Loucy (cell line): ENCODE data around the gene DHRS12.

Experiments
- H2AFZ ChIP-seq: fragments of 200-600 bp; sonication (generic); 2 replicates; pipeline ENCODE4 v1.6.0; 2016; ENCODE audit warnings: antibody characterized with exemption, mild to moderate bottlenecking, low read length, moderate library complexity
- H3F3A ChIP-seq: fragments of 200-600 bp; 2 replicates; pipeline ENCODE4 v1.6.0; 2016; ENCODE audit warnings: antibody characterized with exemption, low read depth, mild to moderate bottlenecking
- H3K27me3 ChIP-seq: fragments of 200-600 bp; sonication (generic); 2 replicates; pipeline ENCODE4 v1.6.1; 2014; ENCODE audit warnings: low read length, mild to moderate bottlenecking; ENCODE audit not compliant: insufficient read depth, poor library complexity, severe bottlenecking
- H3K36me3 ChIP-seq: fragments of 200-600 bp; sonication (generic); 2 replicates; pipeline ENCODE4 v1.6.1; 2016; ENCODE audit warnings: low read length; ENCODE audit not compliant: insufficient read depth
- H3K4me1 ChIP-seq: fragments of 200-600 bp; sonication (generic); 2 replicates; pipeline ENCODE4 v1.5.1; 2014; ENCODE audit warnings: low read length, mild to moderate bottlenecking; ENCODE audit not compliant: insufficient read depth, poor library complexity, severe bottlenecking
- H3K4me2 ChIP-seq: fragments of 200-600 bp; sonication (generic); 2 replicates; pipeline ENCODE4 v1.6.0; 2014; ENCODE audit warnings: antibody characterized with exemption, low read length, low read depth, mild to moderate bottlenecking; ENCODE audit not compliant: poor library complexity, severe bottlenecking
- H3K4me3 ChIP-seq: fragments of 200-600 bp; sonication (generic); 2 replicates; pipeline ENCODE4 v1.5.1; 2014; ENCODE audit warnings: low read length, mild to moderate bottlenecking, mixed read lengths; ENCODE audit not compliant: poor library complexity, severe bottlenecking
- H3K79me2 ChIP-seq: fragments of 200-600 bp; sonication (generic); 2 replicates; pipeline ENCODE4 v1.6.1; 2014; ENCODE audit warnings: low read length; ENCODE audit not compliant: insufficient read depth
- H3K9ac ChIP-seq: fragments of 200-600 bp; sonication (generic); 2 replicates; pipeline ENCODE4 v1.6.0; 2014; ENCODE audit warnings: mild to moderate bottlenecking, low read depth, low read length, moderate library complexity; ENCODE audit not compliant: poor library complexity, severe bottlenecking
- H3K9me2 ChIP-seq: fragments of 200-600 bp; sonication (generic); replicated peaks from 2 replicates; pipeline ENCODE4 v1.6.1; 2016; ENCODE audit warnings: low read depth, low read length, mixed read lengths
- H3K9me3 ChIP-seq: fragments of 200-600 bp; sonication (generic); 2 replicates; pipeline ENCODE4 v1.6.1; 2014; ENCODE audit warnings: mild to moderate bottlenecking, antibody characterized with exemption, low read length, low read depth; ENCODE audit not compliant: insufficient read depth
- H4K20me1 ChIP-seq: fragments of 200-600 bp; sonication (generic); 2 replicates; pipeline ENCODE4 v1.6.0; 2014; ENCODE audit warnings: antibody characterized with exemption, low read length, mild to moderate bottlenecking; ENCODE audit not compliant: insufficient read depth, poor library complexity, severe bottlenecking
- EZH2phosphoT487 ChIP-seq: fragments of 200-600 bp; IDR thresholded peaks from 2 replicates; pipeline ENCODE4 v1.6.1; 2018; ENCODE audit warnings: antibody characterized with exemption, mild to moderate bottlenecking, moderate library complexity, borderline replicate concordance
- TF ChIP-seq, protein P1 (sequence below): fragments of 200-600 bp; sonication (generic); conservative IDR thresholded peaks from 2 replicates; pipeline ENCODE4 v1.5.1; 2014; ENCODE audit warnings: mild to moderate bottlenecking, antibody characterized with exemption, low read length

The DHRS12 gene

DNA sequence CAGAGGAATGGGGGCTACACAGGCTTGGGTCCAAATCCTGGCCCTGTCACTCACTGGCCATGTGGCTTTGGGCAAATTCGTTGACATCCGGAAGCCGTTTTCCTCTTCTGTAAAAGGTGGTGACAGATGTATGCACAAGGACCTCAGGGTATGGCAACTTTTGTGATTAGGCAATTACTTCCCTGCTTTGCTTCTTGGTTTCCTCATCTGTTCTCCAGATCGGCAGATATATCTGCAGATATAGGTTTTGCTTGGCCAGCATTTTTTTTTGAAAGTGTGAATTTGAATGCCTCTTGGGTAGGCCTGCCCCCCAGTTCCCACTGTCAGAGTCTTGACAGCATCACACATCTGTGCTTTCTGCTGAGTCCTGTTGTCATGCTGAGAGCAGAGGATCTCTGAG, 23.3 kb upstream of the DHRS12 start:
- peaks cover 43% of the 10 kb centered on the region for H3K4me1 ChIP-seq
- no peak overlapping the region for H3K4me3 ChIP-seq
- no peaks in the 10 kb centered on the region for H3K79me2 ChIP-seq
- H3K9me3 ChIP-seq, result no peaks in the 10 kb centered on the region
- H3K36me3 ChIP-seq, result no peaks in the 10 kb centered on the region
- TF ChIP-seq EZH2phosphoT487, result no peak
- TF ChIP-seq, protein P1, sequence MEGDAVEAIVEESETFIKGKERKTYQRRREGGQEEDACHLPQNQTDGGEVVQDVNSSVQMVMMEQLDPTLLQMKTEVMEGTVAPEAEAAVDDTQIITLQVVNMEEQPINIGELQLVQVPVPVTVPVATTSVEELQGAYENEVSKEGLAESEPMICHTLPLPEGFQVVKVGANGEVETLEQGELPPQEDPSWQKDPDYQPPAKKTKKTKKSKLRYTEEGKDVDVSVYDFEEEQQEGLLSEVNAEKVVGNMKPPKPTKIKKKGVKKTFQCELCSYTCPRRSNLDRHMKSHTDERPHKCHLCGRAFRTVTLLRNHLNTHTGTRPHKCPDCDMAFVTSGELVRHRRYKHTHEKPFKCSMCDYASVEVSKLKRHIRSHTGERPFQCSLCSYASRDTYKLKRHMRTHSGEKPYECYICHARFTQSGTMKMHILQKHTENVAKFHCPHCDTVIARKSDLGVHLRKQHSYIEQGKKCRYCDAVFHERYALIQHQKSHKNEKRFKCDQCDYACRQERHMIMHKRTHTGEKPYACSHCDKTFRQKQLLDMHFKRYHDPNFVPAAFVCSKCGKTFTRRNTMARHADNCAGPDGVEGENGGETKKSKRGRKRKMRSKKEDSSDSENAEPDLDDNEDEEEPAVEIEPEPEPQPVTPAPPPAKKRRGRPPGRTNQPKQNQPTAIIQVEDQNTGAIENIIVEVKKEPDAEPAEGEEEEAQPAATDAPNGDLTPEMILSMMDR, result no peak
- H3K9ac ChIP-seq, result no peak overlapping the region
- no peak overlapping the region for H2AFZ ChIP-seq
- H4K20me1 ChIP-seq, result no peaks in the 10 kb centered on the region
- H3K4me2 ChIP-seq, result no peak overlapping the region
- no peaks in the 10 kb centered on the region for H3K9me2 ChIP-seq
- H3K27me3 ChIP-seq, result no peaks in the 10 kb centered on the region
- peaks cover 8% of the 10 kb centered on the region for H3F3A ChIP-seq

DNA sequence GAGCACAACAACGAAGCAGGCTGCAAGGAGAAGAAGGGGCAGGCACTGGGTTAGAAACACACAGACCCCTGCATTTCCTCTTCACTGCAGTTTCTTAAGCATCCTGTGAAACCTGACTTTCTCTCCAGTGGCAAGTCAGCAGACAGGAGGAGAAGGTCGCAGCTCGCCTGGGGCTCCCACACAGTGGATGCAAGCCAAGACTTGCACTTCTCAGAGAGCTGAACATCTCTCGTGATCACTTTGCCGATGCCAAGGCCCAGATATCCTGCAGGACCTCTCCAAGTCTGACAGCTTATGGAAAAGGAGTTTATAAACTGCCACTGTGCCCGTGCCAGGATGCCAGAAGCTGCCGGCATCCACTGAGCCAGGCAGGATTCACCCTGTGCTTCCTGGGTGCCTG, 22.6 kb upstream of the DHRS12 start:
- no peaks in the 10 kb centered on the region for H3K36me3 ChIP-seq
- H2AFZ ChIP-seq, result no peak overlapping the region
- TF ChIP-seq, protein P1, result no peak
- no peak for TF ChIP-seq EZH2phosphoT487
- peak overlapping the region; percentile 10 for H3K4me2 ChIP-seq
- no peak overlapping the region for H3K9ac ChIP-seq
- H4K20me1 ChIP-seq, result no peaks in the 10 kb centered on the region
- peaks cover 45% of the 10 kb centered on the region for H3K4me1 ChIP-seq
- H3F3A ChIP-seq, result peaks cover 11% of the 10 kb centered on the region
- no peak overlapping the region for H3K4me3 ChIP-seq
- no peaks in the 10 kb centered on the region for H3K27me3 ChIP-seq
- H3K9me2 ChIP-seq, result no peaks in the 10 kb centered on the region
- H3K9me3 ChIP-seq, result no peaks in the 10 kb centered on the region
- no peaks in the 10 kb centered on the region for H3K79me2 ChIP-seq

- Histone ChIP-seq H3K9me3 (no peaks in the 10 kb centered on the region), H3K27me3 (no peaks in the 10 kb centered on the region), H3K4me3 (no peak overlapping the region), H3K79me2 (no peaks in the 10 kb centered on the region), H3K36me3 (no peaks in the 10 kb centered on the region), H3K9ac (peak overlapping the region; percentile 25), H3K9me2 (no peaks in the 10 kb centered on the region), H3K4me2 (peak overlapping the region; percentile 68), H4K20me1 (no peaks in the 10 kb centered on the region), H2AFZ (no peak overlapping the region), H3F3A (peaks cover 11% of the 10 kb centered on the region), H3K4me1 (peaks cover 54% of the 10 kb centered on the region)
- TF ChIP-seq EZH2phosphoT487, result no peak
- TF ChIP-seq, protein P1, result no peak
Measured at GRCh38 chr13:51825681-51826254, 21.8 kb upstream of the DHRS12 start.
